Kidney glomerular epithelial cell (primary cell): Measurements from ENCODE around the gene PLA2G15.
A peak's percentile ranks its signal among the peaks of the same experiment; 100 is the strongest.

Experiments
- DNase-seq: peaks from one replicate; lab custom pipeline; 2025; lab: John Stamatoyannopoulos, UW

The PLA2G15 gene

GRCh38 chr16:68232335-68232734, 12.8 kb upstream of the PLA2G15 start:
- no peak for DNase-seq

- no peak for DNase-seq
Measured at GRCh38 chr16:68233085-68233834, 11.9 kb upstream of the PLA2G15 start.

DNA sequence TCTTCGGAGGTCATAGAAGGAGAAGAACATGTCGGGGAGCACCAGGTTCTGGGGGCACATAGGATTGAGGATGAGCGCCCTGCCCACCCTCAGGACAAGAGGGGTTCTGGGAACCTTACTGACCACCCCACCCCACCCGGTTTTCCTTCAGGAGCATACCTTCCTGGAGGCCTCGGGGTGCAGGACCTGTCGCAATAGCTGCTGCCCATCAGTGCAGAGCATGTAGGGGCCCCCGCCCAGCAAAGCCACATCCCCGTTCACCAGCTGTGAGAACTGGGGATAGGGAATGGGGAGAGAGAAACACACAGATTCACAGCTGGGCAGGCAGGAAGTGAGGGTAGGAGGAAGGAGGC, 11.4 kb upstream of the PLA2G15 start:
- DNase-seq: no peak

GRCh38 chr16:68234188-68235107, 10.7 kb upstream of the PLA2G15 start:
- DNase-seq: peak; percentile 54

DNA sequence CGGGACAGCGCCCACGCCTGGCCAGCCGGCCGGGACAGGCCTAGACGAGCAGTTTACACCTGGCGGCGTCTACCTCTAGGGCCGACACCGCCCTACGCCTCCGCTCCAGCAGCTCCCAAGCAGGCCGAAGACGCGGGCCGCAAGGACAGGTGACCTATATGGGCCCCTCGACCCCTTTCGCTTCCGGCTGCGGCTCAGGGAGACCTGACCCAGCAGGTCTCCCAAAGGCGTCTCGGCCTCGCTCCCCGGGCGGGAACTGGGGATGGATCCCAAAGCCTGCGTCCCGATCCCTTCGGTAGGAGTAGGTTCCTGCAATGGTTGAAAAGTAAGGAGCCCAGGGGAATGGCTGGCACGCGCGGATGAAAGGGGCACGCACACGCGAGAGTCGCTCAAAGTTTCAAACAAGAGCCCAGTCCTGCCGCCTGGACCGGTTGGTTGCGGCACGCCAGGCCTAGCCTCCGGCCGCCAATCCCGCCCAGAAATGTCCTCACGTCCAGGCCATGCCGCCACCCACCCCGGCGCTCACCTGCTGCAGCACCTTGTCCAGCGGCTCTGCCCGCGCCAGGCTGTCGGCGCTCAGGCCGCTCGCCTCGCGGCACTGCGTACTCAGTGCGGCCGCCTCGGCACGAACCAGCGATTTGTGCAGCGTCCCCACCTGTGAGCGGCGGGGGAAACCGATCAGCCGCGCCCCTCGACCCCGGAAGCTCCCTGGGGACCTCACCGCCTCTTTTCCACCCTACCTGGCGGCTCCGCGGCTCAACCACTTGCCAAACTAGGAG, 9.9 kb upstream of the PLA2G15 start:
- no peak for DNase-seq

DNA sequence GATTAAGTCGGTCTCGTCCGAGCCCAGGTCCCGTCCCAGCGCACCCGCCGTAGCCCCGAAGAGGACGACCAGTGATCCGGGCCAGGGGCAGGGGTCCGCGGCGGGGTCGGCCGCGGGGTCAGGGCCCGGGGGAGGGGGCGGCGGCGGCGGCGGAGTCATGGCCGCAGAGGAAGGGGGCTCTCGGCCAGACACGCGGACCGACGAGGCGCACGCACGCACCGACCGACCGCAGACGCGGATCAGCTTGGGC, 9.4 kb upstream of the PLA2G15 start, which contains the start of gene ESRP2:
ESRP2 (minus strand) TSS at position 241 of the 250 bp plus-strand sequence; CDS start at position 159, 82 bp downstream.
- DNase-seq: no peak

GRCh38 chr16:68236137-68236825, 8.9 kb upstream of the PLA2G15 start:
- no peak for DNase-seq

DNA sequence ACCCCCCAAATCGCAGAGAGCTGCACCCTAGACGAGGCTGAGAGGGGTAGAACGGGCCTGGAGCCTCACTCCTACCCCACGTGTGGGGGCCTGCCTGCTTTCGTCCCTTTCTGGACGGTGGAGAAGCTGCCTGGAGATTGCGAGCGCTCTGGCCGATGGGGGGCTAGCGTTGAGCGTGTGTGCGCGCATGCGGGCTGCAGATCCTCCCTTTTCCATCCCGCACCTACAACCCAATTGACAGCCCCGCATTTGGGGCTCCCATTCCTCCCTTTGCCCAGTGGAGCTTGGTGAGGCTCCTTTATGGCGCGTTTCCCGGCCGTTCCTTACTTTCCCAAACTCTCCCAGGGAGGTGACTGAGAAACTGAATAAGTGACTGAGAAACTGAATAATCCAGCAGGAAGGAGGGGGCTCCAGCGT, 8.3 kb upstream of the PLA2G15 start:
- no peak for DNase-seq

DNA sequence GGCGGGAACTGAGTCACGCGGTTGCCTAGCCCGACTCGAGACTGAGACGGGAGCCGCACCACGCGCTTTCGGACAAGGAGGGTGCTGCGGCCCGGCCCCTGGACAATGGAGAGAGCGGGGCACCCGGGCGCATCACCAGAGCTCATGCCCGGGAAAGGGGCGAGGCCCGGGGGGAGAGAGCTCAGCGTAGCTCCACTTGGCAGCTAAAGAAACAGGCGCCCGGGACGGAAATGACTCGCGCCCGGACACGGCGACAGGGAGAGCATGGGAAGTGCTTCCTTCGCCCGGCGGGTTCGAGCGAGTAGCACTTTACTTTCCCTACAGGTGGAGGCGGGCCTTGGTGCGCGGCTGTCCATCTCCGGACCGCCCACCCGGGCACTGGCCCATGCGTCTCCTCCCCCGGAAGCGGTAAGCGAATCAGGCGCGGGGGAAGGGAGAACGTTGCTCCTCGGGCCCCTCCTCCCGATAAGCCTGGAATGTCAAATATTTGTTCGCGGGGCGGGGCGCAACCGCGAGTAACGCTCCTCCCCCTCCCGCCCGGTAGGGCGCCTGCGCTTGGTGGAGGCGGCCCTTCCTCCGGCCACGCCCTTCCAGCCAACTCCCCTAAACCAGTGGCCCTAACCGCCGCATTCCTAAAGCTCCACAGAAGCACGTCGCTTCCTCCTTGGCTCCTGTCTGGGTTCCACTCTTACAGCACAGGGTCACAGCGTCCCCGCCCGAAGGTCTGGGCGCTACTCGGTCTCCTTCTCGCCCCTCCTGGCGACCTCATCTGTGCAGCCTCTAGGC, 7.7 kb upstream of the PLA2G15 start:
- peak; percentile 98 for DNase-seq

DNA sequence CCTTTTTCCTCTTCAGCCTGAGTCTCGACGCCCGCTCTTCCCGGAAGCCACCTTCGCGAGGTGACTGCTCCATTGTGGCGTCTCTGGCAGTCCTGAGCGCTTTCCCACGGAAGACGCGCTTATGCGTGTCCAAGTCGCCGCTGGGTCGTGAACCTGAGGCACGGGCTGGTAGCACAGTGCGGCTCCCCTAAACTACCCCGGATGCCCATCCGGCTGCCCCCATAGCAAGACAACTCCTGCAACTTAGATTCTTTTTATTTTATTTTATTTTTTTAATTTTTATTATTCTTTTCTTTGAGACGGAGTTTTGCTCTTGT, 7.2 kb upstream of the PLA2G15 start:
- DNase-seq: no peak

DNA sequence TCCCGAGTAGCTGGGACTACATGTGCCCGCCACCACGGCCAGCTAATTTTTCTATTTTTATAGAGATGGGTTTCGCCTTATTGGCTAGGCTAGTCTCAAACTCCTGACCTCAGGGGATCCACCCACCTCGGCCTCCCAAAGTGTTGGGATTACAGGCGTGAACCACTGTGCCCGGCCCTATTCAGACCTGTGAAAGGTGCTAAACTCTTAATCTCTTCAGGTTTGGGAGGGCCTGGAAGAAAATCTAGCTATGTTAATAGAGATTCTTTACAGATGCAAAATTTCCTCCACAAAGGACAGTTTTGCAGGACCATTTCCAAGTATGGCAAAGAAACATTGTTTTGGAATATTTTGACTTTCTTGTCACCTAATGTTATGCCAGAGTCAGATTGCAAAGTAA, 3.1 kb upstream of the PLA2G15 start:
- no peak for DNase-seq

- no peak for DNase-seq
Measured at GRCh38 chr16:68242926-68243858, 2.0 kb upstream of the PLA2G15 start.

GRCh38 chr16:68244481-68244902, 681 bp upstream of the PLA2G15 start:
- DNase-seq: no peak

- no peak for DNase-seq
Measured at GRCh38 chr16:68246121-68246520, 948 bp downstream of the PLA2G15 start.

DNA sequence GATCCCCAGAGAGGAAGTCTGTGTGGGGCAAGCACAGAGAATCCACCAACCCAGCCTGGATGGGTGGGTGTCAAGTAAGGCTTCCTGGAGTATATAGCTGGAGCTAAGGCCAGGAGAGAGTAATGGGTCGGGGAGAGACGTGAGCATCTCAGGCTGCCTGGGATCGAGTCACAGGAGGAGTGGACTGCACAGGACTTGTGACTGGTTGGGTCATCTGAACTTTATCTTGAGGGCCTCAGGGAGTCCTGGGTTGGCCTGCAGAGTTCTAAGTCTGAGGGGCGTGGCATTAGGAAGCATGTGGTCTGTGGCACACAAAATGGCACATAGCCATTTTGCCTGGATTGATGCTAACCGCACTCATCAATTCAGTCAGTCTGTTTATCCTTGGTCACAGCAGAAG, 1.5 kb downstream of the PLA2G15 start:
- DNase-seq: no peak

DNA sequence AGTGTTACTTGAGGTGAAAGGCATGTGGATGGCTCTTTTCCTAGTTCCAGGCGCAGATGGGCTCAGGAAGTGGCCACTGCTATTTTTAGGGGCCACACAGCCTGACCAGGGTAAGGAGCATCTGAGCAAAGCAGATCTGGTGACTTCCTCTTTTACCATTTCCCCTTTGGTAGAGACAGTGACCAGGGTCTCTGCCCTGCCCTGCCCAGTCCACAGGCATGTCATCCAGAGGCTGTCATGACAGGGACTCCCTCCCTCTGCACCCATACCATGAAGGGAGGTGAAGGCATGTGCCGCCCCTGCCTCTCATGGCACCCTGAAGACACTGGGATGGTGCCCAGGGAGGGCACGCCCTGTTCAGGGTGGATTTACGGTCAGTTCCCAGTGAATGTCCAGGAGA, 2.2 kb downstream of the PLA2G15 start:
- no peak for DNase-seq

GRCh38 chr16:68247932-68248331, 2.8 kb downstream of the PLA2G15 start:
- no peak for DNase-seq

DNA sequence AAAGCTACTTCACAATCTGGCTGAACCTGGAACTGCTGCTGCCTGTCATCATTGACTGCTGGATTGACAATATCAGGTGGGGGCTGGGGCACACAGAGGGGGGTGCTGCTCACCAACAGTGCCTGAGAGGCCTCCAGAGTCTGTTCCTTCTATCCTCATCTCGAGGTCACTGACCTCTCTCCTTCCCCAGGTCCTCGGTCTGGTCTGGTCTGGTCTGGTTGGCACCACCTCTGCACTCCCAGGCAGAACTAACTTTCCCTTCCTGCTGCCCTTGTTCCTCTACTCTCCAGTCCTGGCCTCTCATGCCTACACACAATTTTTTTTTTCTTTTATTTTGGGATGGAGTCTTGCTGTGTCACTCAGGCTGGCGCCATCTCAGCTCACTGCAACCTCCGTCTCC, 4.2 kb downstream of the PLA2G15 start:
- no peak for DNase-seq

GRCh38 chr16:68250951-68251350, 5.8 kb downstream of the PLA2G15 start:
- no peak for DNase-seq

GRCh38 chr16:68251832-68252231, 6.7 kb downstream of the PLA2G15 start:
- no peak for DNase-seq
